Activated CD4-positive, alpha-beta memory T cell treated with anti-CD3 and anti-CD28 coated beads for 36 hours (primary cell): ENCODE results near the gene VLDLR. TPM values are rescaled to one million over a fixed set of nuclear protein-coding genes. Genes with fewer than 3 reads are reported as not detected.
"Not testable (repeated sequence)": the region's sequence is repeated elsewhere in the genome, so short reads cannot be mapped to it uniquely, and the experiment has no call there.

Experiments used
- CTCF ChIA-PET: fragments of 350-600 bp; sonication (Branson Sonifier 250); formaldehyde crosslinking; loops from one replicate; lab custom pipeline; 2021; ENCODE audit warnings: antibody characterized with exemption, inconsistent platforms; lab: Charles Lee
- POLR2A ChIA-PET: fragments of 350-600 bp; sonication (Branson Sonifier 250); formaldehyde crosslinking; loops from one replicate; lab custom pipeline; 2021; ENCODE audit warnings: antibody characterized with exemption; lab: Charles Lee
- DNase-seq: peaks from one replicate; pipeline ENCODE4 v3.0.0-alpha.2; 2020
- H3K27ac Mint-ChIP-seq: one replicate; pipeline ENCODE4 v1.8.0; 2021; ENCODE audit warnings: mixed read lengths
- H3K27me3 Mint-ChIP-seq: one replicate; pipeline ENCODE4 v1.8.0; 2021; ENCODE audit warnings: mixed read lengths
- H3K36me3 Mint-ChIP-seq: one replicate; pipeline ENCODE4 v1.8.0; 2021; ENCODE audit warnings: mixed read lengths
- H3K4me1 Mint-ChIP-seq: one replicate; pipeline ENCODE4 v1.8.0; 2021; ENCODE audit warnings: low read depth, mixed read lengths
- H3K4me3 Mint-ChIP-seq: one replicate; pipeline ENCODE4 v1.8.0; 2021; ENCODE audit warnings: mild to moderate bottlenecking, mixed read lengths
- H3K9me3 Mint-ChIP-seq: one replicate; pipeline ENCODE4 v1.8.0; 2021; ENCODE audit warnings: mixed read lengths
- intact Hi-C: fragments of 100-400 bp; cut with micrococcal nuclease; formaldehyde crosslinking; loops from one replicate; pipeline ENCODE4 v1.15.1; 2023
- total RNA-seq, 2 experiments: library from RNA; stranded (reverse); gene quantifications; one replicate each; pipeline ENCODE4 v1.2.3, GENCODE V29; 2021

The VLDLR gene
- total RNA-seq, 2 experiments from 2014 or later = 8.8 to 10.3 TPM

- no peaks in the 10 kb centered on the region for H3K27me3 Mint-ChIP-seq
- no peaks in the 10 kb centered on the region for H3K36me3 Mint-ChIP-seq
- no peak overlapping the region for H3K27ac Mint-ChIP-seq
- CTCF ChIA-PET = no interaction called here
- H3K4me1 Mint-ChIP-seq = no peaks in the 10 kb centered on the region
- POLR2A ChIA-PET = no interaction called here
- no peak for DNase-seq
- intact Hi-C loops = no loop called here
- H3K9me3 Mint-ChIP-seq = no peaks in the 10 kb centered on the region
- H3K4me3 Mint-ChIP-seq = no peak overlapping the region
These were observed 79.4 kb downstream of the VLDLR start for GRCh38 chr9:2700909-2701550.

- H3K9me3 Mint-ChIP-seq = peaks cover 6% of the 10 kb centered on the region
- no peaks in the 10 kb centered on the region for H3K27me3 Mint-ChIP-seq
- H3K27ac Mint-ChIP-seq = no peak overlapping the region
- intact Hi-C loops = no loop called here
- CTCF ChIA-PET = no interaction called here
- H3K4me1 Mint-ChIP-seq = no peaks in the 10 kb centered on the region
- peaks cover 2% of the 10 kb centered on the region for H3K36me3 Mint-ChIP-seq
- no peak for DNase-seq
- POLR2A ChIA-PET = no interaction called here
- H3K4me3 Mint-ChIP-seq = no peak overlapping the region
These were observed 82.9 kb downstream of the VLDLR start for GRCh38 chr9:2704504-2704903.

GRCh38 chr9:2707256-2707655, 85.7 kb downstream of the VLDLR start:
- CTCF ChIA-PET = not testable (repeated sequence)

More at GRCh38 chr9:2707256-2707655, 85.7 kb downstream of the VLDLR start:
- H3K36me3 Mint-ChIP-seq, H3K4me3 Mint-ChIP-seq, POLR2A ChIA-PET, H3K27me3 Mint-ChIP-seq, H3K4me1 Mint-ChIP-seq, H3K9me3 Mint-ChIP-seq, H3K27ac Mint-ChIP-seq, intact Hi-C loops, DNase-seq: not testable (repeated sequence)

Other genes starting within 250 kb of the VLDLR start
- not detected for gene KCNV2, start 95.7 kb downstream of the VLDLR start, total RNA-seq
- 10 to 100 TPM; 85.3 to 92.4 TPM for gene PUM3, start 222.3 kb downstream of the VLDLR start, total RNA-seq